ENCODE measurements around the gene NQO2.

- TF ChIP-seq CTCF (IDR thresholded peaks at IDR 0.05; ENCODE audit: poor library complexity, severe bottlenecking): no peak
- no peak for TF ChIP-seq REST (IDR thresholded peaks at IDR 0.05; ENCODE audit: borderline replicate concordance)
- no peak for TF ChIP-seq SMC3 (conservative IDR thresholded peaks at IDR 0.05; ENCODE audit: poor library complexity)
- no peak for TF ChIP-seq EP300 (conservative IDR thresholded peaks at IDR 0.05; ENCODE audit: poor library complexity, severe bottlenecking)
- no peak for TF ChIP-seq RAD21 (conservative IDR thresholded peaks at IDR 0.05)
- no peak for TF ChIP-seq EZH2 (IDR thresholded peaks at IDR 0.05; ENCODE audit: borderline replicate concordance, insufficient read depth, low read length, poor library complexity, severe bottlenecking)
- no peak for TF ChIP-seq POLR2AphosphoS5 (IDR thresholded peaks at IDR 0.05)
- no peak for TF ChIP-seq MXI1 (conservative IDR thresholded peaks at IDR 0.05; ENCODE audit: poor library complexity, severe bottlenecking)
These were observed 33.3 kb downstream of the NQO2 start for GRCh38 chr6:3032986-3033385.

All from neural cell (in vitro differentiated cells).